ENCODE measurements around the gene ZC3H7A.
"Not testable (repeated sequence)": the region's sequence is repeated elsewhere in the genome, so short reads cannot be mapped to it uniquely, and the experiment has no call there.

Gene ZC3H7A

DNA sequence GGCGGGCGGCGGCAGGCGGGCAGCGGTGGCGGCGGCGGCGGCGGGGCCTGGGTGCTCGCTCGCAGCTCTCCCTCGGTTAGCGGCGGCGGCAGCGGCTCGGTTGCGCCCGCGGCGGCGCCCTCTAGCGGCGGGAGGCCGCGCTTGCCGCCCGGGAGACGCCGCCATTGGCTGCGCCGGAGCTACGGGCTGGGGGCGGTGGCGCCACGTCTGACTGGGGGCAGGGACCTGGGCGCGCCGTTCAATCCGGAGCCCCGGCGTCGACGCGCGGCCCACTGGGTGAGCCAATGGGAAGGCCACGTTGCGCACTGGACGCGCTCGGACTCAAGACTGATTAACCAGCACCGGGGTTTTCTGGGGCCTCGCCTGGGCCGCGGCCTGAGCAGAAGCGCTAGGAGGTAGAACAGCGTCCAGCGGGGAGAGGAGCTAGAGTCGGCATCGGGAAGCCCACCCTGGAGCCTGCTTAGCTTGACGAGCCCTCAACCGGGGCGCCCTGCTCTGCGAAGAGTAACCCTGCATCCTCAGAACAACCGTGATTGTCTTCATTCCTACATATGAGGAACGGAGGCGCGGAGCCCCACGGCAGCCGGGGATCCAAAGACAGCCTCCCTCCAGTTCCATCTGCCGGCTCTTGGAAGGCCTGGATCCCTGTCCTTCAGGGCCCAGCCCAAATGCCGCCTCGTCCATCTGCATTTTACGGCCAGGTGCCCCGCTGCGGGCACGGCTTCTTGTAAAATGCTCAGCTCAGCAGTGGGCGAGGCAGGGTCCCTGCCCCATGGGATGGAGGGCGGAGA is at the start of gene ZC3H7A:
Gene ZC3H7A, minus strand, starts transcription at position 93 of the 791 bp plus-strand sequence. CDS start 14,904 bp downstream, outside the sequence.
- peak; percentile 85 for DNase-seq (ENCODE audit: low read depth)

DNA sequence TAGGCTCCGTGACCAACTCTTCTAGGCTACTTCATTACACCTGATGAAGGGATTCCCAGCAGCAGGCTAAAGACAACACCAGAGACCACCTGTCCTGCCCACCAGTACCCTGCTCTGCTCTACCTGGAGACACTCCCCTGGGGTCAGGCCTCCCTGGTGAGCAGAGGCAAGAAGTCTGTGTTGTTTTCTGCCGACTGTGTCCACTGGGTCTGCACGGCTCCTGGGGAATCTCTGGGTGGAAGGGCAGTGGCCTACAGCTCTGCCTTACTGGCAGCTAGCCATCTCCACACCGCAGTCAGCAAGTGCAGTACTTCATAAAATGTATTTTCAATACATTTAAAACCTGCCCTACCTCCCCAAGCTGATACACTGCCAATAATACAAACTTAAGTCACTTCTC is 47.4 kb upstream of the ZC3H7A start:
- DNase-seq (ENCODE audit: low read depth), result no peak

GRCh38 chr16:11843861-11844260 is 46.8 kb upstream of the ZC3H7A start:
- no peak for DNase-seq (ENCODE audit: low read depth)

- no peak for DNase-seq (ENCODE audit: low read depth)
Measured at GRCh38 chr16:11843206-11843605, 46.1 kb upstream of the ZC3H7A start.

GRCh38 chr16:11841026-11841425 is 44.0 kb upstream of the ZC3H7A start:
- DNase-seq (ENCODE audit: low read depth), result no peak

DNA sequence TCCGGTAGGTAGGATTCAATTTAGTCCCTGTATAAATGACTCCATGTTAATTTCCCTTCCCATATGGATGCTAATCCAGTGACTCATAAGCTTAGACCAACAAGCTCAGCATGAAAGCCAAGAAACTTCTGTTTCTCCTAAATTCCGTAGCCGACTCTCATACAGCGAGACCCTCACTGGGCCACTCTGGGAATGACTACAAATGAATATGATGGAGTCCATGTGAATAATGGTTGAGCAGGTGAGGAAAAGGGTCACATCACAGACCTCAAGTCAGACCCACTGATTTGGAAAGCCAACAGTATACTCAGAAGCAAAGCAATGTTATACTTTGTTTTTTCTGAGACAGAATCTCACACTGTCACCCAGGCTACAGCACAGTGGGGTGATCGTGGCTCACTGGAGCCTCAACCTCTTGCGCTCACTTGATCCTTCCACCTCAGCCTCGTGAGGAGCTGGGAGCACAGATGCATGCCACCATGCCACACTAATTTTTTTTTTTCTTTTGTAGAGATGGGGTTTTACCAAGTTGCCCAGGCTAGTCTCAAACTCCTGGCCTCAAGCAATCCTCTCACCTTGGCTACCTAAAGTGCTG is 39.7 kb upstream of the ZC3H7A start:
- no peak for DNase-seq (ENCODE audit: low read depth)

DNA sequence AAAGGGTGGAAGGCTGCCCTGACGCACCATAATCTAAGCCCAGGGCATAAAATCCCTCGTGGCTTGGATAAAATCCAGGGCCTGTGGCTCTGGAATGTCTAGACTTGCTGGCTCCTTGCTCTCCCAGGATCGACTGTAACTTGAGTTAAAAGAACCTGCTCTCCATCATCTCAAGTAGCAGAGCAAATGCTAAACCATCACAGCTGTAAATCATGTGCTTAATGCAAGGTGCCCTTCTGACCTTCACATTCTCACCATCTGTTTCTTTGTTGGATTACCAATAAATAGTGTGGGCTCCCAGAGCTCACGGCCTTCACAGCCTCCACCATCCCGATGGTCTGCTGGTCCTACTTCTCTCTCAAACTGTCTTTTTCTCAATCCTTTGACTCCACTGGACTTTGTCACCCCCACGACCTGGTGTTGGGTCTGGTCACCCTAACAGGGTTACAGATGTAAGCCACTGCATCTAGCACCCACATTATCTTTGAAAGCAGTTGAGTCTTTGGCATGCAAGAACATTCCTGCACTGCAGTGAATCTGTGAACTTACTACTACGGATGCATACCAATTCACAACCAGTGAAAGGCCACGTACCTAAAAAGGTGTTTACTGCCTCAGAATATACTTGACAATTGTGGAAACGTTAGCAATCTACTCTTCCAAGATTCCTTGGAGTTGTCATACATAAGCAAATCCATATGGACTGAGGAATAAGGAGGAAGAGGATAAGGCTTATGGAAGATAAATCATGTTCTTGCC is 39.0 kb upstream of the ZC3H7A start:
- DNase-seq (ENCODE audit: low read depth), result no peak

- no peak for DNase-seq (ENCODE audit: low read depth)
Measured at GRCh38 chr16:11835309-11835708, 38.3 kb upstream of the ZC3H7A start.

DNA sequence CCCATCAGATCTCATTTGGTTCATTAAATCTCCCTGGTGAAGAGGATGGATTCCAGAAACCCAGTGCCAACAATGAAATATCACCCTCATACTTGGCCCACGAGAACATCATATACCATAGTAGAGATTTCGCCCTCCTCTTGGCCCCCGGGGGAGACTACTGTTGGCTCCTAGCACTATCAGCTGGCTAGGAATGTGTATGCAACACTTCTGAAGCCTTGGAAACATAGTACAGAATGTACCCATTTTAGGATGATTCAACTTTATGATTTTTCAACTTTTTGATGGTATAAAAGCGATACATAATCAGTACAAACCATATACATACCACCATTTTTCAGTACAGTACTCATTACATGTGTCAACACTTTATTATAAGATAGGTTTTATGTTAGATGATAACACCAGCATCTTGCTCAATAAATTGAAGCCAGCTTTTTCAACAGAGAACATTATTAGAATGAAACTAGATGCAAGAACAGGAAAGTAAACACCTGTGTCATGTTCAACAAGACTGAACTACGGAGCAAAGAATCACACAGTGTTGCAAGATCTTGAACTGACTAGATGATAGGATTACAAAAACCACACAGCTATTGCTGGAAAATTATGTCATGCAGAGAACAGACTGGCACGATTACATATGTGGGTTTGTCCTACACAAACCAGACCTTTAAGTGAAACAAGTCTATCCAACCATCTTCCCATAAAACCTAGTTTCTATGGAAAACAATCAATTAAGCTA is 37.1 kb upstream of the ZC3H7A start:
- DNase-seq (ENCODE audit: low read depth), result no peak

DNA sequence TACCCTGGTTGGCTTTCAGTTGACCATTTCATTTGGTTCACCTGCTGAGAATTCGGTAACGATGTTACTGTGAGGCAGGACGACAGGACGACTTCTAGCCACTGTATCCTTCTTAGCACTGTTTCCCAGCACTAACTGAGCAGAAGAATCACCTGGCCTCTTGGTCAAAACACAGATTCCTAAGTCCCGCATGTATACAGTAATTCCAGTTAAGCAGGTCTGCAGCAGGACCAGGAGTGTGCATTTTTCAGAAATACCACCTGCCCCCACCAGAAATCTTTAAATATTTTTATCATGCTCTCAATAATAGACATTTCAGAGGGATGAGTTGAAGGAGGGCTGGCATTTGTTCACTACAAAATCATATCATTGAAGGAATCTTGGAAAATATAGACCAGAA is 31.6 kb upstream of the ZC3H7A start:
- DNase-seq (ENCODE audit: low read depth), result no peak

DNA sequence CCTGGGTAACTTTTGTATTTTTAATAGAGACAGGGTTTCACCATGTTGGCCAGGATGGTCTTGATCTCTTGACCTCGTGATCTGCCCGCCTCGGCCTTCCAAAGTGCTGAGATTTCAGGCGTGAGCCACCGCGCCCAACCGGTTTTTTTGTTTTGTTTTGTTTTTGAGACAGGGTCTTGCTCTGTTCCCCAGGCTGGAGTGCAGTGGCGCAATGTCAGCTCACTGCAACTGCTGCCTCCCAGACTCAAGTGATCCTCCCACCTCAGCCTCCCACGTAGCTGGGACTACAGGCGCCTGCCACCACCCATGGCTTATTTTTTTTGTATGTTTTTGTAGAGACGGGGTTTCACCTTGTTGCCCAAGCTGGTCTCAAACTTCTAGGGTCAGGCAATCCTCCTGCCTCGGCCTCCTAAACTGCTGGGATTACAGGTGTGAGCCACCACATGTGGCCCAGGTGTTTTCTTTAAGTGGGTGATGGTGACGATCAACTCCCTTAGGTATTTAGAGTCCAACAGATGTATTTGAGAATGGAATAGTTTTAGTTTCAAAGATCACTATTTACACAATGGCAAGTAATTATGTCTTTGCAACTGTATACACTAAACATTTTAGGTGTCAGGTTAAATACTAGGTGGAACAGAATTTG is 28.6 kb upstream of the ZC3H7A start:
- DNase-seq (ENCODE audit: low read depth), result not testable (repeated sequence)

- DNase-seq (ENCODE audit: low read depth), result no peak
Measured at GRCh38 chr16:11824362-11824761, 27.3 kb upstream of the ZC3H7A start.

GRCh38 chr16:11823645-11824044 is 26.6 kb upstream of the ZC3H7A start:
- not testable (repeated sequence) for DNase-seq (ENCODE audit: low read depth)

- no peak for DNase-seq (ENCODE audit: low read depth)
Measured at GRCh38 chr16:11819798-11820197, 22.7 kb upstream of the ZC3H7A start.

GRCh38 chr16:11818970-11819369 is 21.9 kb upstream of the ZC3H7A start:
- not testable (repeated sequence) for DNase-seq (ENCODE audit: low read depth)

- DNase-seq (ENCODE audit: low read depth), result no peak
Measured at GRCh38 chr16:11816123-11816522, 19.1 kb upstream of the ZC3H7A start.

DNA sequence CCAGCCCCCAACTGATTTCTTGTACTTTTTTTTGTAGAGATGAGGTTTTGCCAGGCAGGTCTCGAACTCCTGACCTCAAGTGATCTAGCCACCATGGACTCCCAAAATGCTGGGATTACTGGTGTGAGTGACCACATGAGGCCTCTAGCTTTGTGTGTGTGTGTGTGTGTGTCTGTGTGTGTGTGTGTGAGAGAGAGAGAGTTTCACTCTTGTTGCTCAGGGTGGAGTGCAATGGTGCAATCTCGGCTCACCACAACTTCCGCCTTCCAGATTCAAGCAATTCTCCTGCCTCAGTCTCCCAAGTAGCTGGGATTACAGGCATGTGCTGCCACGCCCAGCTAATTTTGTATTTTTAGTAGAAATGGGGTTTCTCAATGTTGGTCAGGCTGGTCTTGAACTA is 17.7 kb upstream of the ZC3H7A start:
- not testable (repeated sequence) for DNase-seq (ENCODE audit: low read depth)

GRCh38 chr16:11806721-11807120 is 9.7 kb upstream of the ZC3H7A start:
- no peak for DNase-seq (ENCODE audit: low read depth)

DNA sequence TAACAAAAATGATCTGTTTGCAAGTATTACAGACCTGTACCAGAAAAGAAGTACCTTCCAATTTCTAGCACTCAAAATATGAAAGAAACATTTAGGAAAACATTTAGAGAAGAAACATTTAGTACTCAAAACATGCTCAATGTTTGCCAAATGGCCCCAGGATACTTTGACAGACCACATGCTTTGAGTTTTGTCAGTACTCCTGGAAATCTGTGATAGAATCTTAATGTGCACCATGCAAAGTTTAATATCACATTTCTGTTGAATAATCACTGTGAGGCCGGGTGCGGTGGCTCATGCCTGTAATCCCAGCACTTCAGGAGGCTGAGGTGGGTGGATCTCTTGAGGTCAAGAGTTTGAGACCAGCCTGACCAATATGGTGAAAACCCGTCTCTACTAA is 8.5 kb upstream of the ZC3H7A start:
- DNase-seq (ENCODE audit: low read depth), result no peak

- no peak for DNase-seq (ENCODE audit: low read depth)
Measured at GRCh38 chr16:11801481-11802021, 4.5 kb upstream of the ZC3H7A start.

- no peak for DNase-seq (ENCODE audit: low read depth)
Measured at GRCh38 chr16:11800382-11800718, 3.3 kb upstream of the ZC3H7A start.
